Neural cell (in vitro differentiated cells): Measurements from ENCODE around the gene CAPN14. TPM values are rescaled to one million over a fixed set of nuclear protein-coding genes. Genes with fewer than 3 reads are reported as not detected.

Experiments used
- H2AFZ ChIP-seq: fragments of 200-600, 300-800 bp; sonication (generic), shearing (Covaris generic); 2 replicates; pipeline ENCODE4 v1.6.0; 2014; ENCODE audit warnings: low read depth, mild to moderate bottlenecking, antibody characterized with exemption, low read length, moderate library complexity
- H3F3A ChIP-seq: fragments of 200-600 bp; shearing (Covaris generic); 2 replicates; pipeline ENCODE4 v1.6.1; 2016; ENCODE audit warnings: mild to moderate bottlenecking, moderate library complexity, mixed read lengths, antibody characterized with exemption, low read length; ENCODE audit not compliant: insufficient read depth, poor library complexity, severe bottlenecking
- H3K27ac ChIP-seq: fragments of 200-600, 300-800 bp; sonication (generic), shearing (Covaris generic); 2 replicates; pipeline ENCODE4 v1.5.1; 2014; ENCODE audit warnings: mild to moderate bottlenecking, low read length, moderate library complexity
- H3K27me3 ChIP-seq: fragments of 300-800, 200-600 bp; sonication (generic), shearing (Covaris generic); 2 replicates; pipeline ENCODE4 v1.6.0; 2014; ENCODE audit warnings: mild to moderate bottlenecking, low read depth, low read length, moderate library complexity; ENCODE audit not compliant: insufficient read depth
- H3K36me3 ChIP-seq: fragments of 300-800, 200-600 bp; sonication (generic), shearing (Covaris generic); 2 replicates; pipeline ENCODE4 v1.5.1; 2014; ENCODE audit warnings: mild to moderate bottlenecking, antibody characterized with exemption, low read length, moderate library complexity; ENCODE audit not compliant: insufficient read depth
- H3K4me2 ChIP-seq: fragments of 300-800, 200-600 bp; sonication (generic), shearing (Covaris generic); 2 replicates; pipeline ENCODE4 v1.6.0; 2014; ENCODE audit warnings: mild to moderate bottlenecking, low read length
- H3K4me3 ChIP-seq: fragments of 300-800, 200-600 bp; sonication (generic), shearing (Covaris generic); 2 replicates; pipeline ENCODE4 v1.5.1; 2014; ENCODE audit warnings: mild to moderate bottlenecking, low read length, moderate library complexity
- H3K79me2 ChIP-seq: fragments of 200-600 bp; shearing (Covaris generic); replicated peaks from 2 replicates; pipeline ENCODE4 v1.6.0; 2014; ENCODE audit warnings: mild to moderate bottlenecking, low read length, moderate library complexity; ENCODE audit not compliant: insufficient read depth
- H3K9ac ChIP-seq: fragments of 300-800, 200-600 bp; sonication (generic), shearing (Covaris generic); 2 replicates; pipeline ENCODE4 v1.6.1; 2016; ENCODE audit warnings: mild to moderate bottlenecking, low read length, mixed read lengths
- H3K9me2 ChIP-seq: fragments of 200-600 bp; shearing (Covaris generic); 2 replicates; pipeline ENCODE4 v1.6.1; 2016; ENCODE audit warnings: mild to moderate bottlenecking, low read length, mixed read lengths; ENCODE audit not compliant: insufficient read depth
- H3K9me3 ChIP-seq: fragments of 200-600, 300-800 bp; sonication (generic), shearing (Covaris generic); 2 replicates; pipeline ENCODE4 v1.6.1; 2016; ENCODE audit warnings: mild to moderate bottlenecking, mixed run types, low read length, moderate library complexity, mixed read lengths
- H4K20me1 ChIP-seq: fragments of 200-600 bp; shearing (Covaris generic); 2 replicates; pipeline ENCODE4 v1.6.1; 2016; ENCODE audit warnings: mild to moderate bottlenecking, mixed run types; ENCODE audit not compliant: insufficient read depth
- CTCF ChIP-seq: fragments of 450-650 bp; IDR thresholded peaks from 2 replicates; pipeline ENCODE4 v1.5.1; 2014; ENCODE audit warnings: antibody characterized with exemption, mild to moderate bottlenecking, moderate library complexity; ENCODE audit not compliant: poor library complexity, severe bottlenecking
- EP300 ChIP-seq: fragments of 450-650 bp; conservative IDR thresholded peaks from 2 replicates; pipeline ENCODE4 v1.6.1; 2014; ENCODE audit warnings: antibody characterized with exemption, mild to moderate bottlenecking, moderate library complexity; ENCODE audit not compliant: poor library complexity, severe bottlenecking
- EZH2 ChIP-seq: fragments of 200-600, 300-800 bp; shearing (Covaris generic), sonication (generic); IDR thresholded peaks from 2 replicates; pipeline ENCODE4 v1.6.1; 2014; ENCODE audit warnings: antibody characterized with exemption, low read length, borderline replicate concordance, mild to moderate bottlenecking; ENCODE audit not compliant: insufficient read depth, poor library complexity, severe bottlenecking
- MXI1 ChIP-seq: fragments of 450-650 bp; conservative IDR thresholded peaks from 2 replicates; pipeline ENCODE4 v1.6.1; 2014; ENCODE audit warnings: antibody characterized with exemption, mild to moderate bottlenecking; ENCODE audit not compliant: poor library complexity, severe bottlenecking
- POLR2AphosphoS5 ChIP-seq: IDR thresholded peaks from 2 replicates; pipeline ENCODE4 v1.6.1; 2012
- RAD21 ChIP-seq: fragments of 450-650 bp; conservative IDR thresholded peaks from 2 replicates; pipeline ENCODE4 v1.6.1; 2014; ENCODE audit warnings: antibody characterized with exemption, mild to moderate bottlenecking, moderate library complexity
- REST ChIP-seq: IDR thresholded peaks from 2 replicates; pipeline ENCODE4 v1.6.1; 2012; ENCODE audit warnings: borderline replicate concordance
- SMC3 ChIP-seq: fragments of 450-650 bp; conservative IDR thresholded peaks from 2 replicates; pipeline ENCODE4 v1.6.1; 2014; ENCODE audit warnings: antibody characterized with exemption, mild to moderate bottlenecking, moderate library complexity; ENCODE audit not compliant: poor library complexity
- TAF1 ChIP-seq: IDR thresholded peaks from 2 replicates; pipeline ENCODE4 v1.6.1; 2012; ENCODE audit warnings: low read depth
- polyA plus RNA-seq: library from polyadenylated mRNA; depleted of rRNA; stranded (reverse); fragments of >200 nt; gene quantifications from 2 replicates; pipeline ENCODE4 v1.2.3, GENCODE V29; 2014

Gene CAPN14
- polyA plus RNA-seq, 1 donor from 2014 or later, result 2.1 TPM

GRCh38 chr2:31204783-31205182 lies 12.5 kb downstream of the CAPN14 start:
- H3K9me3 ChIP-seq, result no peaks in the 10 kb centered on the region
- no peak for TF ChIP-seq EP300
- no peak for TF ChIP-seq POLR2AphosphoS5
- no peak for TF ChIP-seq TAF1
- no peak for TF ChIP-seq RAD21
- no peak for TF ChIP-seq REST
- no peak for TF ChIP-seq EZH2
- TF ChIP-seq CTCF, result no peak
- no peak for TF ChIP-seq MXI1
- TF ChIP-seq SMC3, result no peak
- no peak overlapping the region for H3K4me2 ChIP-seq
- no peak overlapping the region for H3K27ac ChIP-seq
- no peaks in the 10 kb centered on the region for H3K36me3 ChIP-seq
- no peaks in the 10 kb centered on the region for H3F3A ChIP-seq
- no peaks in the 10 kb centered on the region for H4K20me1 ChIP-seq
- no peaks in the 10 kb centered on the region for H3K9me2 ChIP-seq
- no peak overlapping the region for H3K9ac ChIP-seq
- H3K4me3 ChIP-seq, result no peak overlapping the region
- H3K79me2 ChIP-seq, result no peaks in the 10 kb centered on the region
- no peak overlapping the region for H2AFZ ChIP-seq
- no peaks in the 10 kb centered on the region for H3K27me3 ChIP-seq

GRCh38 chr2:31203916-31204315 lies 13.4 kb downstream of the CAPN14 start:
- Histone ChIP-seq H3K9ac (no peak overlapping the region), H3K79me2 (no peaks in the 10 kb centered on the region), H4K20me1 (no peaks in the 10 kb centered on the region), H3K27ac (no peak overlapping the region), H3K36me3 (no peaks in the 10 kb centered on the region), H3K9me2 (no peaks in the 10 kb centered on the region), H3K9me3 (no peaks in the 10 kb centered on the region), H2AFZ (no peak overlapping the region), H3K4me3 (no peak overlapping the region), H3K4me2 (no peak overlapping the region), H3F3A (no peaks in the 10 kb centered on the region), H3K27me3 (no peaks in the 10 kb centered on the region)
- TF ChIP-seq EP300 (no peak), RAD21 (no peak), EZH2 (no peak), MXI1 (no peak)
